Stromal cell of bone marrow (primary cell): ENCODE measurements around the gene PCNX1.

Experiments used
- DNase-seq: peaks from one replicate; pipeline ENCODE4 v3.0.0-alpha.2; 2012; ENCODE audit warnings: low read depth

PCNX1 gene

DNA sequence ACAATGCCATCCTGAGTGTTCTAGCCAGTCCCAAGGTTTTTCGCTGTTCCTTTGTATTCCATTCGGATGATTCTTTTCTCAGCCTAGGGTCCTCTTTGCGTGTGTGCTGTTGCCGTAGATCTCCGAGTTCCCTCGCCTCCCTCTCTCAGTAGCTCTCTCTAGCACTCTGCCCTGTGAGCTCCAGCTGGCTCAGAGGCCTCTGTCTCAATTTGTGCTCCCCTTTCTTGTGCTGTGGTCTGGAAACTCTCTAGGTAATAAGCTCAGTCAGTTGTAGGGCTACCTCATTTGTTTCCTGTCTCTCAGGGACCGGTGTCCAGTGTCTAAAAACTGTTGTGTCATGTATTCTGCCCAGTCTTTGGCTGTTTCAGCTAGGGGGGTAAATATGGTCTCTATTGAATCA is 179.3 kb downstream of the PCNX1 start:
- no peak for DNase-seq

DNA sequence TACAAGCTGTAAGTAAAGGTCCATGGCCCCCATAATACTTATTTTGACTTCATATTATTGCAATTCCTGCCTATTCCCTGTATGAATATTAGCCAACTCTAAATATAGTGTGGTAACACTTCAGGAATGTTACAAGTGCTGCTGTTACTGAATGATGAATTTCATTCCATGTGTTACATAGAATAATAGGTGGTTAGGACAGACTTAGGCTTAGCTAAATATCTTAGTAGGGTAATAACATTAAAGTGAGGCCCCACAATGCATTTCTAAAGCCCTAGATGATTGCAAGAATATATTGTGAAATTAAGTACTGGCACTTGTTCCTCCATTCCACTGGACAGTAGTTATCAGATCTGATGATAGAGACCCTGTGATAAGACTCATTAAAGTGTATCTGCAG is 182.7 kb downstream of the PCNX1 start:
- no peak for DNase-seq

DNA sequence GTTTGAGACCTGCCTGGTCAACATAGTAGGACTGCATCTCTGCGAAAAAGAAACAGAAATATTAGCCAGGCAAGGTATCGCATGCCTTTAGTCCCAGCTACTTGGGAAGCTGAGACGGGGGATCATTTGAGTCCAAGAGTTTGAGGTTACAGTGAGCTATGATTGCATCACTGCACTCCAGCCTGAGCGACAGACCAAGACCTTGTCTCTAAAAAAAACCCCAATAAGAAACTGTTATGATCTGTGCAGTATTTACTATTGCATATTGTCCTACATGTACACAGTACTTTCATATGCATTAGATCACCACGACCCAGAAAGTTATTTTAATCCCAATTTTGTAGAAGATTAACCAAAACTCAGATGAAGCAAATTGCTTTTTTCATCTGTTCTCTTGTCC is 187.5 kb downstream of the PCNX1 start:
- DNase-seq: no peak

DNA sequence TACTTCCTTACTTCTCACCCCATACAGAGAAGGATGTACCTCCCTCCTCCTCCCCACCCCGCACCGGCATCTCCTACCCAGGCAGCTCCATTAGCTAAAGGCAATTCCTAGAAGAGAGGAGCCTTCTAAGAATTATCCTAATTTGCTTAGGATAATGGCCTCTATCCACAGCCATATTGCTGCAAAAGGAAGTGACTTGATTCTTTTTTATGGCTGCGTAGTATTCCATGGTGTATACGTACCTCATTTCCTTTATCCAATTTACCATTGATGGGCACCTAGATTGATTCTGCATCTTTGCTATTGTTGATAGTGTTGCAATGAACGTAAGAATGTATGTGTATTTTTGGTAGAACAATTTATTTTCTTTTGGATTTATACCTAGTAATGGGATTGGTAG is 189.7 kb downstream of the PCNX1 start:
- no peak for DNase-seq

DNA sequence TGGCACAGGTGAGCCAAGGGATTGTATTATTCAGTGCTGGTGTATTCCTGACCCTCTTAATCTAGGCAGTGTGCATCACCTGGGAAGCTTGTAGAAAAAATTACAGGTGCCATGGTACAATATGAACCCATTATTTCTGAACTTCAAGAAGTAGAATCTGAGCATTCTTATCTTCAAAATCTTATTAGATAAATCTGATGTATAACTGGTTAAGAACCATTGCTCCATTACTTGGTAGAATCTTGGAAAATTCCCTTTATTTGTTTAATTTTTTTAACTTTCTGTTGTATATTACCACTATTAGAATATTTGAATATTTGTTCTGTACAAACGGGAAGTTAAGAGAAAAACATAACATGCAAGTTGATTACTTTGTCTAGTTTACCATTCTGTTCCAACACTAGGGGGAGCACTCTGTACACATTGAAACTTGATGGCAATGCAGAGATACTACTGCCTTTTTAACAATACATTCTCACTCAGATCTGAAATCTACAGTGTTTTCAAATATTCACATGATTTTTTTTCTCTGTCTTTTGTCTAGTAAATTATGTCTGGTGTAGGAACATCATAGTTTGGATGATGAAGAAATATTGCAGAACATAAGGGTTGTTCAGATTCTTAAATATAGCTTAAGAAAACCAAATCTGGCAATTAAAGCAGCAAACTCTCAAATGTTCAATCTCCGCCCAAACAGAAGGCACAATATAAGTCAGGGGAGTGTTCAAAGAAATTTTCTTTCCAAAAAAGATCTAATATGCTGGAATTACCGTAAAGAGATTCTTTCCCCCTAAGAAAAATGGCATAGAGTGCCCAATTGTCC is 196.6 kb downstream of the PCNX1 start:
- peak; percentile 52 for DNase-seq

DNA sequence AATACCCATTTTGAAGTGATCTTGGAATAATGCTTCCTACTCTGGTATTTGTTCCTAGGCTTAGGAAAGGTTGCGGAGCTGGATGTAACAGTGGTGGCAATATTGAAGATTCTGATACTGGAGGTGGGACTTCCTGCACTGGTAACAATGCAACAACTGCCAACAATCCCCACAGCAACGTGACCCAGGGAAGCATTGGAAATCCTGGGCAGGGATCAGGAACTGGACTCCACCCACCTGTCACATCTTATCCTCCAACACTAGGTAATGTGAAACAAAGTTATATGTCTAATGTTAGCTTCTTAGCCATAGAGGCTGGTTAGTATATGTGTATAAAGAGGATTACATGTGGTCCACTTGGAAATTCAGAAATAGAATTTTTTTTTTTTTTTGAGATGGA is 197.9 kb downstream of the PCNX1 start:
- no peak for DNase-seq

DNA sequence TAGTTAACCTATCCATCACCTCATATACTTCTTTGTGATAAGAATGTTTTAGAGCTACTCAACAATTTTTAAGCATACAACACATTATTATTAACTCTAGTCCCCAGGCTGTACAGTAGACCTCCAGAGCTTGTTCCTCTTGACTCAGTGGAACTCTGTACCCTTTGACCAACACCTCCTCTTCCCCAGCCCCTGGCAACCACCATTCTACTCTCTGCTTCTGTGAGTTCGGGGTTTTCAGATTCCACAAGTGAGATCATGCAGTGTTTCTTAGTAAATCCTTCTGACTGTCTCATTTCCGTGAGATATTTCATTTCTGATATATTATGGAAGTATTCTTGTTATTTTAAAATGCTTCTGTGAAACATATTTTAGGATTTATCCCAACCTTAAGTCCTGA is 200.7 kb downstream of the PCNX1 start:
- no peak for DNase-seq

DNA sequence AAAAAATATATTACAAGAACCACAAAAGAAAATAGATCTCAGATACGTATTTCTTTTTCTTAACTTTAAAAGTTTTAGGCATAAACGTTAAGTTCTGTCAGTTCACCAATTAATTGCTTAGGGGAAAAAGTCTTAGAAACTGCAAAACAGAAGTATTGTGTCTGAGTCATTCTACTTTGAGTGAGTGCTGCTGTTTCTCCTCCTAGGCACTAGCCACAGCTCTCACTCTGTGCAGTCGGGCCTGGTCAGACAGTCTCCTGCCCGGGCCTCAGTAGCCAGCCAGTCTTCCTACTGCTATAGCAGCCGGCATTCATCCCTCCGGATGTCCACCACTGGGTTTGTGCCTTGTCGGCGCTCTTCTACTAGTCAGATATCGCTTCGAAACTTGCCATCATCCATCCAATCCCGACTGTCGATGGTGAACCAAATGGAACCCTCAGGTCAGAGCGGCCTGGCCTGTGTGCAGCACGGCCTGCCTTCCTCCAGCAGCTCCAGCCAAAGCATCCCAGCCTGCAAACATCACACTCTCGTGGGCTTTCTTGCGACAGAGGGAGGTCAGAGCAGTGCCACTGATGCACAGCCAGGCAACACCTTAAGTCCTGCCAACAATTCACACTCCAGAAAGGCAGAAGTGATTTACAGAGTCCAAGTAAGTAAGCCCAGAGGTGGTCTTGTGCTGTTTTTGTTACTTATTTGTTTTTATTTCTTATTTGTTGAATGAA is 201.3 kb downstream of the PCNX1 start:
- no peak for DNase-seq

DNA sequence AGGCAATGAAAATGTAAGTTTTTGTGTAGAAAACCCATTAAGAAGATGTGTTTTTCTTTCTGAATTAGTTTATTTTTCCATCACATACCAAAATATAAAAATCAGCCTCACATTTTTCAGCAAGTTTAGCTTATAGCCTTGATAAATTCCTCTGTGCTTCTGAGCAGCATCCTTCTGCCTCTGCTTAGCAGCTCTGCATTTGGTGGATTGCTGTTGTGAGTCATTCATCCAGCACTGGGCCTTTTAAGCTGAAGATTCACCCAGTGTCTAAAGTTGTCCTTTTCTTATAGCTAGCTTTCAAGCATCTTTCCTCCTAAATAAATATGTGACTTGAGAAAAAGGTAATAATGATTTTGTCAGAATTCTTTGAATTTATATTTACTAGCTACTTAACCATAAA is 206.1 kb downstream of the PCNX1 start:
- no peak for DNase-seq

DNA sequence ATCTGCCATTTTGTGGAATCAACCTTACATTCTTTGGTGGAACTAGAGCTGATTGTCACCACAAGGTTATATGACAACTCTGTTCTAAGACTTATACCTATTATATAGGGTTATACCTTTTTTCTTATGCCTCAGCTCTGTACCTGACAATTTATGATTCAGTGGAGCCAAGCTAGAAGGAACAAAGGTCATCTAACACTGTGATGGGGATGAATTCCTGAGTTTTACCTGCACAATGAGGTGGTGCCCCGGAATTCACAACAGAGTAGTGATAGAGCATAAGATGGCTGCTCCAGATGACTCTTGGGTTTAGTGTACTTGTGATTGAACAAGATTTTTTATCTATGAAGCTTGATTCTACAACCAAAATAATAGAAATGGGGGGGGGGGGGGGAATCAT is 207.3 kb downstream of the PCNX1 start:
- DNase-seq: no peak

DNA sequence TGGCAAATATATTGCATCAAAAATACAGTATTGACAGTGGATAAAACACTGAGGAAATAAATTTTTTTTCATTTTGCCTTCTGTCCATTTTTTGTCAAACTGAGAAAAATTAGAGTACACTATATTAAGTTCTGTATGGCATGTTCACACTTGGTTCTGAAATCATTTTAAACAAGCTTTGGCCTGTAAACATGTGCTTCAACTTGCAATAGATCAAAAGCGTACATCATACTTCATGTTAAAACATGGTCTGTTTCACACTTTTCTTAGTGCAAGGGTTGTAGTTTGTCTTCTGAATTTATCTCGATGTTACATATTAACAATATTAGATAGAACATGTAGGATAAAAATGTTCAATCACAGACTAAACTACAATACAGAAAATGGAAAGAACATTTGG is 208.0 kb downstream of the PCNX1 start:
- no peak for DNase-seq

DNA sequence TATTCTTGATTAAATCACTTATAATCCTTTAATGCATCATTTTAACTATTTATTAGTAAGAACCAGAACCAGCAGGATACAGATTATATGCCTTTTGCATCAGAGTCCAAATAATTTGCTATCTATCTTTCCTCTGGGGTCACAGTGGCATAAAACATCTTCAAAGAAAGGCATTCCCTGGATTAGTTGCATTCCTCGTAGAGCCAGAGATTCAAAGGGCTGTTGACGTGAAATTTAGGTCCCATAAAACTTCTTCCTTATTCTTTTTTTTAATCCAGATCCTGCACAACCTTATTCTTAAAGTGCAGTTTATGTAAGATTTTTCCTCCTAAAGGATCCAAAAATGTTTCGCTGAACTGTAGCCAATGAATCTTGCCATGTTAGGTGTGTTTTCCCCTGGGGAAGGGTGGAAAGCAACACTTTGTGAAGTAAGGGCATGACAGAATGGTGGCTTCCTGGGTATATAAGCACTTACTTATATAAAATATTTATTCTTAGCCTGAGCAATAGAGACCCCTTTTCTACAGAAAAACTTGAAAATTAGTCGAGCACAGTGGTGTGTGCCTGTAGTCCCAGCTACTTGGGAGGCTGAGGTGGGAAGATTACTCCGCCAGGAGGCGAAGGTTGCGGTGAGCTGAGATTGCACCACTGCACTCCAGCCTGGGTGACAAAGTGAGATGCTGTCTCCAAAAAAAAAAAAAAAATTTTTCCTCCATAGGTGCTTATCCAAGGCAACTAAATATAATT is 208.7 kb downstream of the PCNX1 start:
- DNase-seq: no peak

DNA sequence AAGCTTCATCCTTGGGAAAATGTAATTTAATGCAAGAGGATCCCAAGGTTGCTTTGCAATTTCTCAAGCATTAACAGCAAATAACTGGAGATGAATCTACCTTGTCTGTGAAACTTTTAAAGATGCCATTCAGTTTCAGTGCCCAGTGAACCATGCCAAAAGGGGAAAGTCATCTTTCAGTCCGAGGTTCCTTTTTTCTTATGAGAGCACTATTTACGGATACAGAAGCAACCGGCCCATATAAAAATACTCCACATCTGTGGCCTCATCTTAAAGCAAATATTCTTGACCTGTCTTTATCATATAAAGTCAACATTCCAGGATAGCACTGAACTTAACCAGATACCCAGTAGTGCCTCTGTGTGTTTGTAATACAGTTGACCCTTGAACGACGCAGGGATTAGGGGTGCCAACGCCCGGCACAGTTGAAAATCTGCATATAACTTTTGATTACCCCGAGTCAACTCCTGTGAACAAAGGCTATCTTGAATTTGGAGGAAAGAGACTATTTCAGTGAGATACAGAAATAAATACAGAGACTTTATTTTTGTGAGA is 209.4 kb downstream of the PCNX1 start:
- DNase-seq: no peak

DNA sequence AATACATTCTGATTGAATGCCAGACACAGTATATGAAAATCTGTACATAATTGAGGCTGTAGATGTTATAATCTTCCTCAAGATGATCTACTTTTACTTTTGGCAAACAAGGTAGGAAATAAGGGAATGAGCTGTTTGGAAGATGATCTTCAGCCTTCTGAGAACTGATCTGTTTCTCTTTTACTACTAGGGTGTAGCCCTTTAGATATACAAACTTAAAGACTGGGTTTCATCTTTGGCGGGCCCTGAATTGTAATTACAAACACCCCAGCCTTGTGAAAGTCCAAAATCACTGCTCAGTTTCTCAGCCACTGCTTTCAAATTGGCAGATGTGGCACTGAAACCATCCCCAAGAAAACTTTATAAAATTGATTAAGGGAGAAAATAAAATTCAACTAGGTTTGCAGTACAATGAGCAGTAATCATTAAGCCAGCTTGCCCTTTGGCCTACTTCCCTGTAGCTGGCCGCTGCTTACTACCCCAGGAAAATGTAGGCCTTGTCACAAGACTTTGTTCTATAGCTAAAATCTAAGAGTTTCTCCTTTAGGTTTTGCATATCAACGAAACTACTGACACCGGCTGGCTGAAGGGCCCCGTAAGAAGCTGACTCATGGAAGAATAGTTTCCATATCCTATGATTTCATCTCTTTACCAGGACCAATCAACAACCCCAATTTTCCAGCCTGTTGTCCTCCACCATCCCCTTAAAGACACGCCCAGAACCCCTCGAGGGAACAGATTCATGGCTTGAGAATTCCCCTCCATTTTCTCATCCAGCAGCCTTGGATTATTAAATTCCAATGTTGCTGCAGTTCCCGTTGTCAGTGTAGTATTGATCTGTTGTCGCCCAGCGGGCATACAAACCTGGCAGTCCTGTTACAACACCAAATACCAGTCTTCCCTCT is 210.8 kb downstream of the PCNX1 start:
- peak; percentile 61 for DNase-seq

DNA sequence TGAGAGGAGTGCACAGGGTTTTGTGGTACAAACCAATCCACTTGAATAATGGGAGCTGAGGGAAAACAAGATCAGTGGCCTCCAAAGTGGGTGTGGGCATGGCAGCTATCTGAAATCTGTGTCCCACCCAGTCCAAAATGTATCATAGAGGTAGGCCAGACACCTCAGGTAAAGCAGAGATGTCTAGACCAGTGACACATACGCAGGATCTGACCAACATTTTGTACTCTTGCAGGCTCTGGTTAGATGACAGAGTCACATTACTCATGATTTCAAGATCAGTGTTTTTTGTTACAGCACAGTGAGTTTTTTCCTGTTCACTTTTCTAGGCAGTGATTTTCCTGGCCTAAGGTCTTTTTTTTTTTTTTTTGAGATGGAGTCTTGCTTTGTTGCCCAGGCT is 211.8 kb downstream of the PCNX1 start:
- DNase-seq: peak; percentile 38

DNA sequence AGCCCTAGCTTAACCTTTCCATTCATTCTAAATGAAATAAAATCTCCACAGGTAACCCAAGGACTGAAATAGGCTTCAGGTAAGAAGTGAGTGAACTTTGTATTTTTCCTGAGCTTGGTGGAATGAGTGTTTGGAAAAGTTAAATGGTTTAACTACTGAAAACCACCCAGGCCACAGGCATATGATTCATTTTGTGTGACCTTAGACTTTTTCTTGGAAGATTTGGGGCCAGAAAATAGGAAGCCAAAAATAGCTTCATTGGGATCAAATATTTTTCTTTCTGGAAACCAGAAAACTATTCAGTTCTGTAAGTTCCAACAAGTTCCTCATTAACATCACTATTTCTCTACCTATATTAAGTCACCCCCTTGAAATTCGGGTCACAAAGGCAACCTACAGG is 212.6 kb downstream of the PCNX1 start:
- peak; percentile 50 for DNase-seq

DNA sequence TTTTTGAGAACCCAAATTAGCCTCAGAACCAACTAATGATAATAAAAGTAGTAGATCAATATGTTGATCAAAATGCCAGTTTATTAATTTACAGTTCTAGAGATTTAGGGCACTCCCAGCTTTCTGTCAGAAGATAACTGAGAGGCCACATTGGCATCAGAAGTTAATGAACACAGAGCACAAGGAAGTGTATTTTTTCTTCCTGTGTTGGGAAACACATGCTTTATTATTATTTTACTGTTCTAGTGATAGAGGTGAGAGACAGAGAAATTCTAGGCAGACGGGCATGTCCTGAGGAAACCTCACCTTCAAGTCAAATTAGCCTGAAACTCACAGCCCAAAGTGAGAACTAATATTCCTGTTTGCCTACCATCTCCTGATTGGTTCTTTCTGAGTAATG is 213.7 kb downstream of the PCNX1 start:
- DNase-seq: no peak

DNA sequence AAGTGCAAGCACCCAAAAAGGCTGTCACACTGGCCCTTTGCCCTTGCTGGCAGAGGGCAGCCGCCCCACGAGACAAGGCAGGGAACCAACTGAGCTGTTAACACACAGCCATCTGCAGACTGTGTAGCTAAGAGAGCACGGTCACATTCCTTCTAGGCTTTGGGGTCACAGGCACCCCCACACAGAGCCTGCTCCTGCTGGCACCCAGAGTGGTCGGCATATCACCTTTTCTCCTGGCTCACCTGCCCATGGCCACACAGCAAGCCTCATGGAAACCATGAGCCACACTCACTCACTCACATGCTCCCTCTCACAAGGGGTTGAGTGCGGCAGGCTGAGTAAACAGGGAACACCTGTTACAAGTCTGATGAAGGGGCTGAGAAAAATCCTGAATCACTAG is 214.5 kb downstream of the PCNX1 start:
- no peak for DNase-seq

DNA sequence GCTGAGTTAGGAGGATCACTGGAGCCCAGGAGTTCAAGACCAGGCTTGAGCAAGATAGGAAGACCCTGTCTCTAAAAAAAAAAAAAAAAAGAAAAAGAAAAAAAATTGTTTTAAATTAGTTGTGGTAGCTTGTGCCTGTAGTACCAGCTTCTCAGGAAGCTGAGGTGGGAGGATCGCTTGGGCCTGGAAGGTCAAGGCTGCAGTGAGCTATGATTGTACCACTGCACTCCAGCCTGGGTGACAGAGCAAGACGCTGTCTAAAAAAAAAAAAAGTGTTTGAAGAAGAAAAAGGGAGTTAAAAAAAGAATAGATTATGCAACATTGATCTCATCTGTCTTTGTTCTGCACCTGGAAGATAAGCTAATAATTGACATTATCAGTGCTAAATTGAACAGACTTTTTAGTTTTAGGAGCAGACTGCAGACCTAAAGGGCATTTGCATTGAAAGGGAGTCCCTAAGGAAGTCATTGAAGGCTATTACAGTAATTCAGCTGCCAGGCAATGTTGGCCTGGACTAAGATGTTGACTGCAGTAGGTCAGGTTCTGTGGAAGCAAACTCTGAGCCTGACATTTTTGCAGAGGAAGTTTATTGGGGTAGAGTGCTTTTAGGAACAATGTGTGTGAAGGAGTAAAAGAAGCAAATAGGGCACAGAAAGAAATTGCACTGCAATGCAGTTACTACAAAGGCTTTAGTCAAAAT is 215.8 kb downstream of the PCNX1 start:
- DNase-seq: no peak

DNA sequence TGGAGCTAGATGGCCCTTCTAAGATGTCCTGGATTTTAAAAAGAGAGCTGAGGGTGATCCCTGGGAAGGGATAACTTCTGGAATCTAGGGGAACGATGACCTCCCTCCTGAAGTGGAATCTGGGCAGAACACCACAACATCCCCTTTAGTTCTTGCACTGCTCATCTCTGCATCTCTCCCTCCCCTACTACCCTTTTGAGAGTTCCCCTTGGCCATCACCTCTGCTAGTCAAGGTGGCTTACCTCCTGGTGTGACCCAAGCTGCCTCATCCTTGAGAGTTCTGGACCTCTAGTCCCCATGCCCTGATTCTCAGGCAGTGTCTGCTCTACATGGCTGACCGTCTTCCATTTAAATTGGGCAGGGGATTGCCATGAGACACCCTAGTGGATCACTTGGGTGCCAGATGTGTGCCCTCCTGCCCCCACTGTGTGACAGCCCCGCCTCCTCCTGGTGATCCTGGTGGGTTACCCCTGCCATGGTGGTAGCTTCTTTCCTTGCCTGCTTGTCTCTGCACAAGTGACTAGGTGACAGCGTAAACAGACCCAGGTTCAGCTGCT is 216.4 kb downstream of the PCNX1 start:
- DNase-seq: no peak
